ENCODE results near the gene GNG2.

DNA sequence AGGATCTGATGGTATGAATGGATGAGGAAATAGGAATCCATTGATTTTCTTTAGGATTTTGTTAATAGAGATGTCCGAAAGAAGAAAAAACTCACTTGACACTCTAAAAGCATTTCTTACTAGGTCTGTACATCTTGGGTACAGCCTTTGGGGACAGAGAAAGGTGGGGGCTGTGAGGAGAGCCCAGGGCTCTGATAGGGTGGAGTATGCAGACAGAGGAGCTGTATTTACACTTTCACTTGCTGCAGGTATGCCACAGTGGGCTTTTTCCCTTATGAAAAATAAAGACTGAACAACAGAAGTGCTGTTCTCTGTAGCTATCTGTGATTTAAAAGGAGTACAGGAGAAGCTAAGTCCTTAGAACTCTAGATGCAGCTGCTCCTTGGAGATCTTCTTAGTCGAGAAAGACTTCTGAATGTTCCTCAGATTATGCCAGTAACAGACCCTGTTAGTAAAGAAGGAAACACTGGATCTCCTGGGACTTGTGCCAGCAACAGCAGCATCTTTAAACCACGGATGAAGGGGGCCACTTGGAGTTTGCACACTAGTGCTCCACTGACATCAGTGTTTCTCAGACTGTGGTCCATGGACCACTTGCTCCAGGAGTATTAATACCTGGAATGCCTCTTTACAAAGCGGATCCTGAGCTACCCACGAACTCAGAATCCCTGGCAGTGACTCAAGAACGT lies 109.6 kb downstream of the GNG2 start:
- TF ChIP-seq, protein P1, sequence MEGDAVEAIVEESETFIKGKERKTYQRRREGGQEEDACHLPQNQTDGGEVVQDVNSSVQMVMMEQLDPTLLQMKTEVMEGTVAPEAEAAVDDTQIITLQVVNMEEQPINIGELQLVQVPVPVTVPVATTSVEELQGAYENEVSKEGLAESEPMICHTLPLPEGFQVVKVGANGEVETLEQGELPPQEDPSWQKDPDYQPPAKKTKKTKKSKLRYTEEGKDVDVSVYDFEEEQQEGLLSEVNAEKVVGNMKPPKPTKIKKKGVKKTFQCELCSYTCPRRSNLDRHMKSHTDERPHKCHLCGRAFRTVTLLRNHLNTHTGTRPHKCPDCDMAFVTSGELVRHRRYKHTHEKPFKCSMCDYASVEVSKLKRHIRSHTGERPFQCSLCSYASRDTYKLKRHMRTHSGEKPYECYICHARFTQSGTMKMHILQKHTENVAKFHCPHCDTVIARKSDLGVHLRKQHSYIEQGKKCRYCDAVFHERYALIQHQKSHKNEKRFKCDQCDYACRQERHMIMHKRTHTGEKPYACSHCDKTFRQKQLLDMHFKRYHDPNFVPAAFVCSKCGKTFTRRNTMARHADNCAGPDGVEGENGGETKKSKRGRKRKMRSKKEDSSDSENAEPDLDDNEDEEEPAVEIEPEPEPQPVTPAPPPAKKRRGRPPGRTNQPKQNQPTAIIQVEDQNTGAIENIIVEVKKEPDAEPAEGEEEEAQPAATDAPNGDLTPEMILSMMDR (tag by site-specific recombination; IDR thresholded peaks at IDR 0.05) = no peak
- TF ChIP-seq ZFP37 (tag by site-specific recombination; IDR thresholded peaks at IDR 0.05) = no peak
- TF ChIP-seq, protein P2, sequence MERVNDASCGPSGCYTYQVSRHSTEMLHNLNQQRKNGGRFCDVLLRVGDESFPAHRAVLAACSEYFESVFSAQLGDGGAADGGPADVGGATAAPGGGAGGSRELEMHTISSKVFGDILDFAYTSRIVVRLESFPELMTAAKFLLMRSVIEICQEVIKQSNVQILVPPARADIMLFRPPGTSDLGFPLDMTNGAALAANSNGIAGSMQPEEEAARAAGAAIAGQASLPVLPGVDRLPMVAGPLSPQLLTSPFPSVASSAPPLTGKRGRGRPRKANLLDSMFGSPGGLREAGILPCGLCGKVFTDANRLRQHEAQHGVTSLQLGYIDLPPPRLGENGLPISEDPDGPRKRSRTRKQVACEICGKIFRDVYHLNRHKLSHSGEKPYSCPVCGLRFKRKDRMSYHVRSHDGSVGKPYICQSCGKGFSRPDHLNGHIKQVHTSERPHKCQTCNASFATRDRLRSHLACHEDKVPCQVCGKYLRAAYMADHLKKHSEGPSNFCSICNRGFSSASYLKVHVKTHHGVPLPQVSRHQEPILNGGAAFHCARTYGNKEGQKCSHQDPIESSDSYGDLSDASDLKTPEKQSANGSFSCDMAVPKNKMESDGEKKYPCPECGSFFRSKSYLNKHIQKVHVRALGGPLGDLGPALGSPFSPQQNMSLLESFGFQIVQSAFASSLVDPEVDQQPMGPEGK (tag by site-specific recombination; IDR thresholded peaks at IDR 0.05) = no peak
